OCI-LY3 (cell line): ENCODE measurements around the gene SEL1L2.

Source experiments
- CTCF ChIP-seq: fragments of 200-600, 300-600 bp; sonication (generic); IDR thresholded peaks from 2 replicates; pipeline ENCODE4 v1.5.1; 2014; ENCODE audit warnings: antibody characterized with exemption, low read length, low read depth
- EZH2phosphoT487 ChIP-seq: fragments of 200-600 bp; shearing (Covaris generic); IDR thresholded peaks from 2 replicates; pipeline ENCODE4 v1.6.1; 2018; ENCODE audit warnings: antibody characterized with exemption, mixed run types, low read depth

GRCh38 chr20:13858871-13859270 is 131.5 kb downstream of the SEL1L2 start:
- TF ChIP-seq CTCF (no peak), EZH2phosphoT487 (no peak)
